Stimulated activated naive CD8-positive, alpha-beta T cell treated with anti-CD3 and anti-CD28 coated beads, Interleukin-15, Interleukin-2, amounts not matched to agents 100 U/mL and 50 U/mL, for 24 hours (primary cell): Measurements from ENCODE around the gene EP400.
"Not testable (repeated sequence)": the region's sequence is repeated elsewhere in the genome, so short reads cannot be mapped to it uniquely, and the experiment has no call there.

Experiments used
- ATAC-seq: fragments of 150-1000 bp; cut with Tn5 transposase; one replicate; pipeline ENCODE4 v1.10.0; 2021
- DNase-seq: peaks from one replicate; pipeline ENCODE4 v3.0.0; 2021

The EP400 gene

DNA sequence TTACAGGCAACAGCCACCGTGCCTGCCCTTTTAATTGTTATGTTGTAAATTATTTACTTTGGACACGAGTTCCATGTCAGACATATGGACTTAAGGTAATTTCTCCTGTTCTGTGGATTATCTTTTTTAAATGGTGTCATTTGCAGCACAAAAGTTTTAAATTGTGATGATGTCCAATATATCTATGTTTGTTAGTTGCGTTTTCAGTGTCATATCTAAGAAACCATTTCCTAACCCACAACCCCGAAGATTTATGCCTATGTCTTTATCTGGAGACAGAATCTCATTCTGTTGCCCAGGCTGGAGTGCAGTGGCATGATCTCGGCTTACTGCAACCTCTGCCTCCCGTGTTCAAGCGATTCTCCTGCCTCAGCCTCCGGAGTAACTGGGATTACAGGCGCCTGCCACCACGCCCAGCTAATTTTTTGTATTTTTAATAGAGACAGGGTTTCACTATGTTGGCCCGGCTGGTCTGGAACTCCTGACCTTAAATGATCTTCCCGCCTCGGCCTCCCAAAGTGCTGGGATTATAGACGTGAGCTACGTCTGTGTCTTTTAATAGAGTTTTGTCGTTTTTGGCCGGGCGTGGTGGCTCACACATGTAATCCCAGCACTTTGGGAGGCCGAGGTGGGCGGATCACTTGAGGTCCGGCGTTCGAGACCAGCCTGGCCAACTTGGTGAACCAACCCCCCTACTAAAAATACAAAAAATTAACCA lies 870 bp upstream of the EP400 start:
- DNase-seq, ATAC-seq: not testable (repeated sequence)

- DNase-seq = peak; percentile 55
- peak; percentile 7 for ATAC-seq
Measured at GRCh38 chr12:131950182-131950913, 606 bp downstream of the EP400 start.

DNA sequence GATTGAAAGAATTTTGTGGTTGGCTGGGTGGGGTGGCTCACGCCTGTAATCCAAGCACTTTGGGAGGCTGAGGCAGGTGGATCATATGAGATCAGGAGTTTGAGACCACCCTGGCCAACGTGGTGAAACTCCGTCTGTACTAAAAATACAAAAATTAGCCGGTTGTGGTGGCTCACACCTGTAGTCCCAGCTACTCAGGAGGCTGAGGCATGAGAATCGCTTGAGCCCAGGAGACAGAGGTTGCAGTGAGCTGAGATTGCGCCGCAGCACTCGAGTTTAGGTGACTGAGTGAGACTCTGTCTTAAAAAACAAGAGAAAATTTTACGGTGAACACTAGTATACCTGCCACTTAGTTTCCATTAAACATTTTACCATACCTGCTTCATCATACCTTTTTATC lies 4.1 kb downstream of the EP400 start:
- not testable (repeated sequence) for ATAC-seq, DNase-seq

GRCh38 chr12:131954460-131954859 lies 4.7 kb downstream of the EP400 start:
- DNase-seq, ATAC-seq: not testable (repeated sequence)

DNA sequence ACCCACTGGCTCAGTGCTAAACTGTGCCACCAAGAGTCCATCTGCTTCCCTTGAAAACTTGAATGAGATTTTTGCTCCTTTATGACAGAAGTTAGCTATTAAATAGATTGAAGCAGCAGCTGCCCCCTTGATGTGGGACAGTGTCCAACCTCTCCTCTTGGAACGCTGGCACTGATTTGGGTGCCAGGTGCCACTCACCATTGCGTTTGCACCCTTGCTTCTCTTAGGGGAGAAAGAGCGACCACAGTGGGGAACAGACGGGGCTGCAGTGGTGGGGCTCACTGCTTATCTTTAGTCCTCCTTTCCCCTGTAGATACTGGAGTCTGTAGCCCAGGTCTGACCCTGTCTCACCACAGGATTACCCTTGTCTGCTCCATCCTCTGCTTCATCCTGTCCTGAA lies 9.4 kb downstream of the EP400 start:
- DNase-seq (no peak), ATAC-seq (no peak)

GRCh38 chr12:131959641-131960589 lies 10.2 kb downstream of the EP400 start:
- no peak for DNase-seq
- ATAC-seq = peak; percentile 41

DNA sequence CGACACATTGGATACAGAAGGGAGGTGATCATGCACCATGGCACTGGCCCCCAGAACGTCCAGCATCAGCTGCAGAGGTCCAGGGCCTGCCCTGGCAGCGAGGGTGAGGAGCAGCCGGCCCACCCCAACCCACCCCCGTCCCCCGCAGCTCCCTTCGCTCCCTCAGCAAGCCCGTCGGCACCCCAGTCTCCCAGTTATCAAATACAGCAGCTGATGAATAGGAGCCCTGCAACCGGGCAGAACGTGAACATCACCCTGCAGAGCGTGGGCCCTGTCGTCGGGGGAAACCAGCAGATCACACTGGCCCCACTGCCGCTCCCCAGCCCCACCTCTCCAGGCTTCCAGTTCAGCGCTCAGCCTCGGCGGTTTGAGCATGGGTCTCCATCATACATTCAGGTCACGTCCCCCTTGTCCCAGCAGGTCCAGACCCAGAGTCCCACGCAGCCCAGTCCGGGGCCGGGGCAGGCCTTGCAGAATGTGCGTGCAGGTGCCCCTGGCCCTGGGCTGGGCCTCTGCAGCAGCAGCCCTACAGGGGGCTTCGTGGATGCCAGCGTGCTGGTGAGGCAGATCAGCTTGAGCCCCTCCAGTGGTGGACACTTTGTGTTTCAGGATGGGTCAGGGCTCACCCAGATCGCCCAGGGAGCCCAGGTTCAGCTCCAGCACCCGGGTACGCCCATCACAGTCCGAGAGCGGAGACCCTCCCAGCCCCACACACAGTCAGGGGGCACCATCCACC lies 11.0 kb downstream of the EP400 start:
- not testable (repeated sequence) for ATAC-seq, DNase-seq

GRCh38 chr12:131961328-131961727 lies 11.6 kb downstream of the EP400 start:
- ATAC-seq = not testable (repeated sequence)

GRCh38 chr12:131962069-131962468 lies 12.3 kb downstream of the EP400 start:
- ATAC-seq (no peak), DNase-seq (no peak)

More at GRCh38 chr12:131961328-131961727, 11.6 kb downstream of the EP400 start:
- DNase-seq = not testable (repeated sequence)

GRCh38 chr12:131963381-131963780 lies 13.6 kb downstream of the EP400 start:
- ATAC-seq (no peak), DNase-seq (no peak)

DNA sequence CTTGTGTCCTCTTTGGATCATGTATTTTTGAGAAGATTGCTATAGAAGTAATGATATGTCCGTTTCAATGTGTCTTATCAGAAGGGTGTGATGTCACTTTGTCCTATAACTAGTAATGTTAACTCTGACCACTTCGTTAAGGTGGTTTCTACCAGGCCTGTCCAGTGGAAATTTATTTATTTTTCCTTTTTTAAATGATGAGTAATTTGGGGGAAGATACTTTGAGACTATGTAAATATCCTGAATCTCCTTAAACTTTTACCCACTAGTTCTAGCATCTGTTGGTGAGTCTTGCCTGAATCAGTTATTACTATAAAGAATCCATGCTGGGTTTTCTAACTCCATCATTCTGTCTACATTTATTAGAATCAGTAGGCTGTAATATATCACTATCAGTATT lies 15.3 kb downstream of the EP400 start:
- DNase-seq = no peak
- no peak for ATAC-seq

GRCh38 chr12:131971226-131971625 lies 21.5 kb downstream of the EP400 start:
- ATAC-seq (no peak), DNase-seq (no peak)

GRCh38 chr12:131975228-131975627 lies 25.5 kb downstream of the EP400 start:
- ATAC-seq = no peak
- no peak for DNase-seq

DNA sequence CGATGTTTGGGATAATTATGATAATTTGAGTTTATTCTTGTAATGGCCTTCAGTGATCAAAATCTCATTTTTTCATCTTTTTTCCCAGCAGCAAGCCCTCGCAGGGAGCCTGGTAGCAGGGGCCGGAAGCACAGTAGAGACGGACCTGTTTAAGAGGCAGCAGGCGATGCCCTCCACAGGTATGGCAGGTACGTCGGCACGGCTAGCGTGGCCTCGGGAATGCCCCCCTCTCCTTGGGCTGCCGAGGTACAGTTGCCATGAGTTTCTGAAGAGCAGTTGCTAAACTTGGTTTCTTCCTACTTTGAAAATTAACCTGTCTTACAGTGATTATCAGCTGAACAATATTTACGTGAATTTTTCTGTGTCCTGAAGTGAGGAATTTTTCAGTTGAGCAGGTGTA lies 29.9 kb downstream of the EP400 start:
- ATAC-seq (no peak), DNase-seq (no peak)

- no peak for DNase-seq
- no peak for ATAC-seq
Measured at GRCh38 chr12:131980263-131980662, 30.5 kb downstream of the EP400 start.

GRCh38 chr12:131981388-131981787 lies 31.6 kb downstream of the EP400 start:
- DNase-seq (no peak), ATAC-seq (no peak)

DNA sequence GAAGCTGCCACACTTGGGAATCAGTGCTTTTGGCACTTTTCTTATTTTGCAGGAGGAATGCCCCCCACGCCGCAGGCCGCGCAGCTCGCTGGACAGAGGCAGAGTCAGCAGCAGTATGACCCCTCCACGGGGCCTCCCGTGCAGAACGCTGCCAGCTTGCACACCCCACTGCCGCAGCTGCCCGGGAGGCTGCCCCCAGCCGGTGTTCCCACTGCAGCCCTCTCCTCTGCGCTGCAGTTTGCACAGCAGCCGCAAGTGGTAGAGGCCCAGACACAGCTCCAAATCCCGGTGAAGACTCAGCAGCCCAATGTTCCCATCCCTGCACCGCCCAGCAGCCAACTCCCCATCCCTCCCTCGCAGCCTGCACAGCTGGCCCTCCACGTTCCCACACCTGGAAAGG lies 32.3 kb downstream of the EP400 start:
- ATAC-seq (no peak), DNase-seq (no peak)

DNA sequence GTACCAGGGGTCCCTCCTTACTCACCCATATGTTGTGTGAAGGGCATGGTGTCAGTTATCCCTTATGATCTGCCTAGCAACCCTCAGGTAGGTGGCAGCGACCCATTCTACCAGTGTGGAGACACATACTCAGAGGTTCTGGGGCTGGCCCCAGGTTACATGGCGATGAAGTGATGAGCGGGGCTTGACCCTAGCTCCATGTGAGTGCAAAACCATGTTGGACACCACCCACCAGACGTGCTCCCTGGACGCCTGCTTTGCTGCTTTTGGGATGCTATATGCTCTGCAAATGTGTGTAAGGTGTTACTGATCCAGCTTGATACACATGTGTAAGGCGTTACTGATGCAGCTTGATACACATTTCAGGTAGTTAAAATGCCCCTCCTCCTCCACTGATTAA lies 33.3 kb downstream of the EP400 start:
- ATAC-seq = no peak

GRCh38 chr12:131983554-131983953 lies 33.8 kb downstream of the EP400 start:
- ATAC-seq = no peak
- no peak for DNase-seq

More for the DNA sequence above, 33.3 kb downstream of the EP400 start:
- DNase-seq = no peak

GRCh38 chr12:131984334-131984733 lies 34.6 kb downstream of the EP400 start:
- DNase-seq = no peak
- no peak for ATAC-seq

- not testable (repeated sequence) for DNase-seq, ATAC-seq
Measured at GRCh38 chr12:131985510-131985875, 35.8 kb downstream of the EP400 start.

DNA sequence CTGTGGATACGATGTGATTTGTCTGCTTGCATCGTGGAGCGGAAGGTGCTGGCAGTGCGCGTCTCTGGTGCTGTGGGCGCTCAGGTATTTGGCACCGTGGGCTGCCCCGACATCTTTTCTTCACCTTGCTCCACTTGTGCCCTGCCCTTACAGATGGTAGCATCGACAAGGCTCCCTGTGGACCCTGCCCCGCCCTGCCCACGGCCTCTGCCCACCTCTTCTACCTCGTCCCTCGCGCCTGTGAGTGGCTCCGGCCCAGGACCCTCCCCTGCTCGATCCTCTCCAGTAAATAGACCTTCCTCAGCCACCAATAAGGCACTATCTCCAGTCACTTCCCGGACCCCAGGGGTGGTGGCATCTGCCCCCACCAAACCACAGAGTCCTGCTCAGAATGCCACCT lies 36.6 kb downstream of the EP400 start:
- DNase-seq = no peak
- ATAC-seq = no peak
